HepG2 (cell line): Measurements from ENCODE around the gene CALML5. TPM values are rescaled to one million over a fixed set of nuclear protein-coding genes. Genes with fewer than 3 reads are reported as not detected.
A peak's percentile ranks its signal among the peaks of the same experiment; 100 is the strongest.

Source experiments
- ASH2L ChIP-seq: fragments of 300-600, 200-600 bp; sonication (generic); IDR thresholded peaks from 2 replicates; pipeline ENCODE4 v1.7.0; 2017; ENCODE audit warnings: low read depth, mild to moderate bottlenecking, moderate library complexity, mixed read lengths, low read length; ENCODE audit not compliant: insufficient read length
- BCL6 ChIP-seq: IDR thresholded peaks from 2 replicates; pipeline ENCODE4 v1.6.1; 2016; ENCODE audit warnings: missing genetic modification reagents, missing compliant biosample characterization
- CENPX ChIP-seq: sonication (generic); formaldehyde crosslinking; IDR thresholded peaks from 2 replicates; pipeline ENCODE4 v1.9.0; 2021; ENCODE audit warnings: mild to moderate bottlenecking, missing genetic modification reagents, moderate library complexity
- HDAC2 ChIP-seq: sonication (generic); formaldehyde crosslinking; IDR thresholded peaks from 2 replicates; pipeline ENCODE4 v1.4.0; 2020; ENCODE audit warnings: missing genetic modification reagents
- HMG20A ChIP-seq: IDR thresholded peaks from 2 replicates; pipeline ENCODE4 v1.6.1; 2016; ENCODE audit warnings: borderline replicate concordance
- KMT2A ChIP-seq: sonication (generic); formaldehyde crosslinking; IDR thresholded peaks from 2 replicates; pipeline ENCODE4 v1.4.0; 2020; ENCODE audit warnings: missing genetic modification reagents
- RCOR2 ChIP-seq: IDR thresholded peaks from 2 replicates; pipeline ENCODE4 v1.6.1; 2016; ENCODE audit warnings: missing biosample characterization, missing genetic modification reagents
- RNF2 ChIP-seq: fragments of 450-650 bp; conservative IDR thresholded peaks from 2 replicates; pipeline ENCODE4 v1.6.1; 2016; ENCODE audit warnings: low read depth
- SAP130 ChIP-seq: IDR thresholded peaks from 2 replicates; pipeline ENCODE4 v1.6.1; 2016; ENCODE audit warnings: low read depth
- SRSF4 ChIP-seq: fragments of 200-400 bp; formaldehyde crosslinking; IDR thresholded peaks from one replicate; pipeline ENCODE4 v1.6.1; 2018; ENCODE audit warnings: mild to moderate bottlenecking, low read depth, low read length, moderate library complexity; ENCODE audit not compliant: poor library complexity, severe bottlenecking
- STAG1 ChIP-seq: sonication (generic); formaldehyde crosslinking; IDR thresholded peaks from 2 replicates; pipeline ENCODE4 v1.4.0; 2020; ENCODE audit warnings: missing genetic modification reagents
- TEAD3 ChIP-seq: optimal IDR thresholded peaks from 2 replicates; pipeline ENCODE3; 2016; ENCODE audit warnings: borderline replicate concordance
- YEATS4 ChIP-seq: sonication (generic); formaldehyde crosslinking; IDR thresholded peaks from 2 replicates; pipeline ENCODE4 v1.4.0; 2020; ENCODE audit warnings: missing genetic modification reagents, borderline replicate concordance
- ZFY ChIP-seq: sonication (generic); formaldehyde crosslinking; IDR thresholded peaks from 2 replicates; pipeline ENCODE4 v1.4.0; 2020; ENCODE audit warnings: missing genetic modification reagents
- ZSCAN22 ChIP-seq: sonication (generic); formaldehyde crosslinking; IDR thresholded peaks from 2 replicates; pipeline ENCODE4 v1.4.0; 2020; ENCODE audit warnings: mild to moderate bottlenecking, missing genetic modification reagents
- polyA plus RNA-seq, 8 experiments: library from polyadenylated mRNA; depleted of rRNA in 3 of 8; stranded (reverse) in 7 of 8; unstranded in 1 of 8; fragments of >200 nt; fragmentation: Illumina TruSeq in 4 of 8; extraction: Trizol in 4 of 8; gene quantifications; 2 replicates each; pipeline versions ENCODE4 v1.2.1 to v1.2.3, GENCODE V29; 2011 to 2016; ENCODE audit warnings: low read depth in 4 of 8, missing spikeins in 1 of 8, mixed read lengths in 1 of 8; ENCODE audit not compliant: insufficient read depth in 1 of 8
- total RNA-seq, 5 experiments: library from RNA; depleted of rRNA; stranded (reverse); fragments of >200 nt; fragmentation: Illumina TruSeq; extraction: Trizol; gene quantifications; 2 replicates each; pipeline ENCODE4 v1.2.3, GENCODE V29; 2016; ENCODE audit warnings: low read depth in 1 of 5
- TF ChIP-seq, protein P1 (sequence below): sonication (generic); formaldehyde crosslinking; IDR thresholded peaks from 2 replicates; pipeline ENCODE4 v1.5.0; 2020; ENCODE audit warnings: mild to moderate bottlenecking, missing genetic modification reagents, moderate library complexity
- TF ChIP-seq, protein P2 (sequence below): sonication (generic); formaldehyde crosslinking; IDR thresholded peaks from 2 replicates; pipeline ENCODE4 v1.8.0; 2022; ENCODE audit warnings: missing genetic modification reagents, mild to moderate bottlenecking, borderline replicate concordance
- TF ChIP-seq, protein P3 (sequence below): sonication (generic); formaldehyde crosslinking; IDR thresholded peaks from 2 replicates; pipeline ENCODE4 v1.4.0; 2020; ENCODE audit warnings: missing genetic modification reagents

CALML5 gene
- total and polyA plus RNA-seq, 2 of the 13 experiments (the other 11 are each of a cell fraction or from before 2014, with no cell fraction given), result not detected

DNA sequence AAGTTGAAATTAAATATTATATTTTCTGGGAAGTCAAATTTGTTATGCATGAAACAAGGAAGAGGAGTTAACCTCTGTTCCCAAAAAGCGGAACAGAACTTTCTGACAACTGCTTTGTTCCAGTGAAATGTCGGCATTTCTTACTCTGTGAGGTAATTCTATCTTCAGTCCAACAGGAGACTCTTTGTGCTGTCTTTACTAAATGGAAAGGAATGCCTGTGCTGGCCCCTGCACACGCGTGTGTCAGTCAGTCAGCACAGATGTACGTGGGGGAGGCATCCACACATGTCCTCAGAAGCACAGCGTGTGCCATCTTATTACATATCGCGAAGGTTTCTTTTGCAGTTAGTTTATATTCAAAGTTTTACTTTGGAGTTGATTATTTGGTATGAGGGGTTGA, 49.5 kb downstream of the CALML5 start (continued):
- TF ChIP-seq STAG1 (CRISPR knock-in tag), result peak; percentile 35
- TF ChIP-seq RNF2, result no peak
- 0 out of 2 replicates have a peak, but pooled peaks have one; percentile 10 for TF ChIP-seq BCL6
- TF ChIP-seq TEAD3 (CRISPR knock-in tag), result peak; percentile 53
- TF ChIP-seq ZSCAN22, result no peak
- TF ChIP-seq CENPX (CRISPR knock-in tag), result no peak
- 0 out of 2 replicates have a peak, but pooled peaks have one; percentile 33 for TF ChIP-seq HMG20A
- 0 out of 2 replicates have a peak, but pooled peaks have one; percentile 24 for TF ChIP-seq KMT2A (CRISPR knock-in tag)
- TF ChIP-seq, protein P1, sequence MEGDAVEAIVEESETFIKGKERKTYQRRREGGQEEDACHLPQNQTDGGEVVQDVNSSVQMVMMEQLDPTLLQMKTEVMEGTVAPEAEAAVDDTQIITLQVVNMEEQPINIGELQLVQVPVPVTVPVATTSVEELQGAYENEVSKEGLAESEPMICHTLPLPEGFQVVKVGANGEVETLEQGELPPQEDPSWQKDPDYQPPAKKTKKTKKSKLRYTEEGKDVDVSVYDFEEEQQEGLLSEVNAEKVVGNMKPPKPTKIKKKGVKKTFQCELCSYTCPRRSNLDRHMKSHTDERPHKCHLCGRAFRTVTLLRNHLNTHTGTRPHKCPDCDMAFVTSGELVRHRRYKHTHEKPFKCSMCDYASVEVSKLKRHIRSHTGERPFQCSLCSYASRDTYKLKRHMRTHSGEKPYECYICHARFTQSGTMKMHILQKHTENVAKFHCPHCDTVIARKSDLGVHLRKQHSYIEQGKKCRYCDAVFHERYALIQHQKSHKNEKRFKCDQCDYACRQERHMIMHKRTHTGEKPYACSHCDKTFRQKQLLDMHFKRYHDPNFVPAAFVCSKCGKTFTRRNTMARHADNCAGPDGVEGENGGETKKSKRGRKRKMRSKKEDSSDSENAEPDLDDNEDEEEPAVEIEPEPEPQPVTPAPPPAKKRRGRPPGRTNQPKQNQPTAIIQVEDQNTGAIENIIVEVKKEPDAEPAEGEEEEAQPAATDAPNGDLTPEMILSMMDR (CRISPR knock-in tag), result peak; percentile 24; the same call in 1 of the 2 replicates
- TF ChIP-seq, protein P2, sequence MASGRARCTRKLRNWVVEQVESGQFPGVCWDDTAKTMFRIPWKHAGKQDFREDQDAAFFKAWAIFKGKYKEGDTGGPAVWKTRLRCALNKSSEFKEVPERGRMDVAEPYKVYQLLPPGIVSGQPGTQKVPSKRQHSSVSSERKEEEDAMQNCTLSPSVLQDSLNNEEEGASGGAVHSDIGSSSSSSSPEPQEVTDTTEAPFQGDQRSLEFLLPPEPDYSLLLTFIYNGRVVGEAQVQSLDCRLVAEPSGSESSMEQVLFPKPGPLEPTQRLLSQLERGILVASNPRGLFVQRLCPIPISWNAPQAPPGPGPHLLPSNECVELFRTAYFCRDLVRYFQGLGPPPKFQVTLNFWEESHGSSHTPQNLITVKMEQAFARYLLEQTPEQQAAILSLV (CRISPR knock-in tag), result no peak
- no peak for TF ChIP-seq SRSF4
- TF ChIP-seq SAP130 (CRISPR knock-in tag), result peak; percentile 59
- TF ChIP-seq ASH2L, result peak; percentile 15
- TF ChIP-seq, protein P3, sequence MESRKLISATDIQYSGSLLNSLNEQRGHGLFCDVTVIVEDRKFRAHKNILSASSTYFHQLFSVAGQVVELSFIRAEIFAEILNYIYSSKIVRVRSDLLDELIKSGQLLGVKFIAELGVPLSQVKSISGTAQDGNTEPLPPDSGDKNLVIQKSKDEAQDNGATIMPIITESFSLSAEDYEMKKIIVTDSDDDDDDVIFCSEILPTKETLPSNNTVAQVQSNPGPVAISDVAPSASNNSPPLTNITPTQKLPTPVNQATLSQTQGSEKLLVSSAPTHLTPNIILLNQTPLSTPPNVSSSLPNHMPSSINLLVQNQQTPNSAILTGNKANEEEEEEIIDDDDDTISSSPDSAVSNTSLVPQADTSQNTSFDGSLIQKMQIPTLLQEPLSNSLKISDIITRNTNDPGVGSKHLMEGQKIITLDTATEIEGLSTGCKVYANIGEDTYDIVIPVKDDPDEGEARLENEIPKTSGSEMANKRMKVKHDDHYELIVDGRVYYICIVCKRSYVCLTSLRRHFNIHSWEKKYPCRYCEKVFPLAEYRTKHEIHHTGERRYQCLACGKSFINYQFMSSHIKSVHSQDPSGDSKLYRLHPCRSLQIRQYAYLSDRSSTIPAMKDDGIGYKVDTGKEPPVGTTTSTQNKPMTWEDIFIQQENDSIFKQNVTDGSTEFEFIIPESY (CRISPR knock-in tag), result peak; percentile 39; the same call in 1 of the 2 replicates
- TF ChIP-seq ZFY, result no peak
- peak; percentile 37; the same call in 1 of the 2 replicates for TF ChIP-seq HDAC2 (CRISPR knock-in tag)
- TF ChIP-seq RCOR2 (CRISPR knock-in tag), result peak; percentile 50; the same call in 1 of the 2 replicates
- TF ChIP-seq YEATS4 (CRISPR knock-in tag), result 0 out of 2 replicates have a peak, but pooled peaks have one; percentile 9
- TF ChIP-seq, all 625 proteins: peak for 33
